HCT116 (cell line): Measurements from ENCODE around the gene UTP20. TPM values are rescaled to one million over a fixed set of nuclear protein-coding genes. Genes with fewer than 3 reads are reported as not detected.

Experiments used
- ATAC-seq: fragments of 200-7000 bp; cut with Tn5 transposase; 2 replicates; pipeline ENCODE4 v1.9.1; 2020; ENCODE audit warnings: mild to moderate bottlenecking, moderate library complexity
- BruUV-seq: library from RNA; stranded (reverse); fragments of 400-500 nt; replicated peaks from 2 replicates; lab custom pipeline; 2021; lab: Mats Ljungman, UMichigan
- CTCF ChIA-PET: fragments of 300-600 bp; sonication (Branson Sonifier 250); formaldehyde crosslinking; loops from one replicate; lab custom pipeline; 2021; ENCODE audit warnings: antibody characterized with exemption; lab: Charles Lee
- POLR2A ChIA-PET: fragments of 300-600, 350-600 bp; sonication (Branson Sonifier 250); formaldehyde crosslinking; loops from one replicate; lab custom pipeline; 2021; ENCODE audit warnings: antibody characterized with exemption; lab: Charles Lee
- RAD21 ChIA-PET, 2 experiments: fragments of 300-600 bp; sonication (Branson Sonifier 250); formaldehyde crosslinking; loops; one replicate each; lab custom pipeline; 2023; ENCODE audit warnings: low total read pairs in 2 of 2; ENCODE audit not compliant: uncharacterized antibody in 2 of 2, unreplicated experiment in 2 of 2, low non-redundant PET in 1 of 2; lab: Charles Lee
- DNase-seq: peaks from one replicate; pipeline ENCODE4 v3.0.0-alpha.2; 2010; ENCODE audit warnings: low read depth, low spot score
- H2AFZ ChIP-seq: fragments of 200-600 bp; shearing (Covaris generic), sonication (generic); 2 replicates; pipeline ENCODE4 v1.6.1; 2017; ENCODE audit warnings: low read depth, mixed run types, mixed read lengths, antibody characterized with exemption, low read length; ENCODE audit not compliant: poor library complexity, severe bottlenecking
- H3K27ac ChIP-seq: 2 replicates; pipeline ENCODE4 v1.5.1; 2012; ENCODE audit warnings: low read depth, low read length
- H3K27me3 ChIP-seq: fragments of 200-600 bp; sonication (generic); 2 replicates; pipeline ENCODE4 v1.6.1; 2016; ENCODE audit warnings: mixed run types, low read length, mixed read lengths; ENCODE audit not compliant: insufficient read depth
- H3K36me3 ChIP-seq, 2 experiments: fragments of 200-500 bp in 1 of 2; fragments of 200-600 bp in 1 of 2; sonication (Bioruptor generic) in 1 of 2; sonication (generic) in 1 of 2; 2 replicates each; pipeline versions ENCODE4 v1.5.1 to v1.6.1; 2014 to 2016; ENCODE audit warnings: low read length in 2 of 2, inconsistent platforms in 1 of 2, mixed read lengths in 1 of 2, mixed run types in 1 of 2; ENCODE audit not compliant: insufficient read depth in 2 of 2, control insufficient read depth in 1 of 2
- H3K4me1 ChIP-seq, 2 experiments: fragments of 200-600 bp in 1 of 2; sonication (generic) in 1 of 2; 2 replicates each; pipeline versions ENCODE4 v1.5.1 to v1.6.1; 2012 to 2017; ENCODE audit warnings: low read length in 2 of 2, inconsistent platforms in 1 of 2, mild to moderate bottlenecking in 1 of 2, mixed read lengths in 1 of 2, mixed run types in 1 of 2, moderate library complexity in 1 of 2; ENCODE audit not compliant: insufficient read depth in 2 of 2, control insufficient read depth in 1 of 2
- H3K4me2 ChIP-seq: fragments of 200-600 bp; sonication (generic); 2 replicates; pipeline ENCODE4 v1.6.1; 2017; ENCODE audit warnings: mixed run types, low read length, mixed read lengths
- H3K4me3 ChIP-seq, 2 experiments: fragments of 200-600 bp in 1 of 2; sonication (generic) in 1 of 2; replicated peaks in 1 of 2; 2 replicates each; pipeline ENCODE4 v1.5.1; 2011 to 2016; ENCODE audit warnings: low read length in 2 of 2, control low read depth in 1 of 2, low read depth in 1 of 2, mild to moderate bottlenecking in 1 of 2, mixed read lengths in 1 of 2, mixed run types in 1 of 2
- H3K79me2 ChIP-seq: fragments of 200-600 bp; sonication (generic); 2 replicates; pipeline ENCODE4 v1.6.1; 2017; ENCODE audit warnings: mild to moderate bottlenecking, mixed run types, low read length, moderate library complexity, mixed read lengths; ENCODE audit not compliant: insufficient read depth
- H3K9ac ChIP-seq: fragments of 200-600 bp; sonication (generic); 2 replicates; pipeline ENCODE4 v1.6.1; 2016; ENCODE audit warnings: low read length, mixed read lengths
- H3K9me2 ChIP-seq: fragments of 200-600 bp; sonication (generic), shearing (Covaris generic); 2 replicates; pipeline ENCODE4 v1.6.1; 2017; ENCODE audit warnings: mixed run types, mild to moderate bottlenecking, moderate library complexity; ENCODE audit not compliant: insufficient read depth
- H3K9me3 ChIP-seq, 2 experiments: fragments of 200-500 bp in 1 of 2; fragments of 200-600 bp in 1 of 2; sonication (Bioruptor generic) in 1 of 2; sonication (generic) in 1 of 2; 2 replicates each; pipeline ENCODE4 v1.6.1; 2014 to 2017; ENCODE audit warnings: low read length in 2 of 2, mixed read lengths in 2 of 2, inconsistent platforms in 1 of 2, low read depth in 1 of 2, mild to moderate bottlenecking in 1 of 2, mixed run types in 1 of 2, moderate library complexity in 1 of 2; ENCODE audit not compliant: control insufficient read depth in 1 of 2, insufficient read depth in 1 of 2
- H4K20me1 ChIP-seq: fragments of 200-600 bp; sonication (generic), shearing (Covaris generic); 2 replicates; pipeline ENCODE4 v1.6.1; 2017; ENCODE audit warnings: mixed run types, mild to moderate bottlenecking, moderate library complexity; ENCODE audit not compliant: insufficient read depth
- CBX3 ChIP-seq: IDR thresholded peaks from 2 replicates; pipeline ENCODE4 v1.6.1; 2012; ENCODE audit warnings: low read depth
- CEBPB ChIP-seq: IDR thresholded peaks from 2 replicates; pipeline ENCODE4 v1.6.1; 2012; ENCODE audit warnings: low read depth
- EZH2phosphoT487 ChIP-seq: fragments of 200-600 bp; IDR thresholded peaks from 2 replicates; pipeline ENCODE4 v1.6.1; 2018; ENCODE audit warnings: antibody characterized with exemption, borderline replicate concordance
- JUND ChIP-seq: IDR thresholded peaks from 2 replicates; pipeline ENCODE4 v1.6.1; 2012
- POLR2AphosphoS5 ChIP-seq: IDR thresholded peaks from 2 replicates; pipeline ENCODE4 v1.6.1; 2011; ENCODE audit warnings: mild to moderate bottlenecking, low read depth, low read length, moderate library complexity
- RAD21 ChIP-seq: IDR thresholded peaks from 2 replicates; pipeline ENCODE4 v1.6.1; 2012; ENCODE audit warnings: low read depth, mild to moderate bottlenecking
- SIN3A ChIP-seq: IDR thresholded peaks from 2 replicates; pipeline ENCODE4 v1.6.1; 2012; ENCODE audit warnings: low read depth
- SRF ChIP-seq: IDR thresholded peaks from 2 replicates; pipeline ENCODE4 v1.6.1; 2012; ENCODE audit warnings: low read depth
- TCF7L2 ChIP-seq: IDR thresholded peaks from 2 replicates; pipeline ENCODE4 v1.7.0; 2011; ENCODE audit warnings: borderline replicate concordance, inconsistent platforms; ENCODE audit not compliant: insufficient read depth, insufficient read length; ENCODE audit errors: extremely low read depth
- ZFX ChIP-seq: fragments of 450-650 bp; IDR thresholded peaks from 2 replicates; pipeline ENCODE4 v1.6.1; 2017
- intact Hi-C: fragments of 100-400 bp; cut with micrococcal nuclease; formaldehyde crosslinking; loops from 2 replicates; pipeline ENCODE4 v1.10.0; 2022
- total RNA-seq: library from RNA; stranded (reverse); gene quantifications from one replicate; pipeline ENCODE4 v1.2.1, GENCODE V29; 2021; ENCODE audit not compliant: unreplicated experiment
- TF ChIP-seq, protein P1 (sequence below): IDR thresholded peaks from 2 replicates; pipeline ENCODE4 v1.6.1; 2011; ENCODE audit warnings: mild to moderate bottlenecking, low read length, moderate library complexity; ENCODE audit not compliant: insufficient replicate concordance; ENCODE audit errors: extremely low read depth
- TF ChIP-seq, protein P2 (sequence below), 3 experiments: fragments of 200-600 bp in 1 of 3; sonication (generic) in 1 of 3; IDR thresholded peaks in 2 of 3; conservative IDR thresholded peaks in 1 of 3; 2 replicates each; pipeline ENCODE4 v1.5.1; 2012 to 2017; ENCODE audit warnings: low read depth in 2 of 3, low read length in 2 of 3, antibody characterized with exemption in 1 of 3, borderline replicate concordance in 1 of 3, control low read depth in 1 of 3, mild to moderate bottlenecking in 1 of 3, mixed read lengths in 1 of 3, mixed run types in 1 of 3, moderate library complexity in 1 of 3; ENCODE audit not compliant: insufficient read depth in 1 of 3
- TF ChIP-seq, protein P3 (sequence below): IDR thresholded peaks from 2 replicates; pipeline ENCODE4 v1.6.1; 2012; ENCODE audit warnings: low read depth

Gene UTP20
- total RNA-seq, 1 experiment from 2014 or later: 19.3 TPM

DNA sequence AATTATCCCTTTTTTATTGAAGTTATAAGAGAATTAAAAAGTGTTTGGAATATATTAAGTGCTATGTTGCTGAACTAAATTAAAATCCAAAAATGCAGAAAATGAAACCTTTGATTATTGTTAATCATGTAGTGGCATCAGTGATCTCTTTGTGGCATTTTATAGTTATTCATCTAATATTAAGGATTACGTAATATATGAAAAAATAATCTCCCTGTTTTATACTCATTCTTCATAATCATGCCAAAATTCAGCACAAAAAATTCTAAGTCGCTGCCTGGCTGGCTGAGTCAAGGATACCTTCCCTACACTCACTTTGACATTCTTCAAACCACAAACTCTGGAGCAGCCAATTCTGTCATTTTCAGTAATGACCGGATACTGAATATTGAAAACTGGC is 64.0 kb downstream of the UTP20 start:
- BruUV-seq: no TSS peak
- RAD21 ChIA-PET: no interaction called here
- TF ChIP-seq, protein P1, sequence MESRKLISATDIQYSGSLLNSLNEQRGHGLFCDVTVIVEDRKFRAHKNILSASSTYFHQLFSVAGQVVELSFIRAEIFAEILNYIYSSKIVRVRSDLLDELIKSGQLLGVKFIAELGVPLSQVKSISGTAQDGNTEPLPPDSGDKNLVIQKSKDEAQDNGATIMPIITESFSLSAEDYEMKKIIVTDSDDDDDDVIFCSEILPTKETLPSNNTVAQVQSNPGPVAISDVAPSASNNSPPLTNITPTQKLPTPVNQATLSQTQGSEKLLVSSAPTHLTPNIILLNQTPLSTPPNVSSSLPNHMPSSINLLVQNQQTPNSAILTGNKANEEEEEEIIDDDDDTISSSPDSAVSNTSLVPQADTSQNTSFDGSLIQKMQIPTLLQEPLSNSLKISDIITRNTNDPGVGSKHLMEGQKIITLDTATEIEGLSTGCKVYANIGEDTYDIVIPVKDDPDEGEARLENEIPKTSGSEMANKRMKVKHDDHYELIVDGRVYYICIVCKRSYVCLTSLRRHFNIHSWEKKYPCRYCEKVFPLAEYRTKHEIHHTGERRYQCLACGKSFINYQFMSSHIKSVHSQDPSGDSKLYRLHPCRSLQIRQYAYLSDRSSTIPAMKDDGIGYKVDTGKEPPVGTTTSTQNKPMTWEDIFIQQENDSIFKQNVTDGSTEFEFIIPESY: no peak
- TF ChIP-seq ZFX: no peak
- no peak for TF ChIP-seq JUND
- no peak for TF ChIP-seq CBX3
- no peak for TF ChIP-seq EZH2phosphoT487
- no peak for TF ChIP-seq SRF
- TF ChIP-seq TCF7L2: no peak
- no peak for TF ChIP-seq POLR2AphosphoS5

DNA sequence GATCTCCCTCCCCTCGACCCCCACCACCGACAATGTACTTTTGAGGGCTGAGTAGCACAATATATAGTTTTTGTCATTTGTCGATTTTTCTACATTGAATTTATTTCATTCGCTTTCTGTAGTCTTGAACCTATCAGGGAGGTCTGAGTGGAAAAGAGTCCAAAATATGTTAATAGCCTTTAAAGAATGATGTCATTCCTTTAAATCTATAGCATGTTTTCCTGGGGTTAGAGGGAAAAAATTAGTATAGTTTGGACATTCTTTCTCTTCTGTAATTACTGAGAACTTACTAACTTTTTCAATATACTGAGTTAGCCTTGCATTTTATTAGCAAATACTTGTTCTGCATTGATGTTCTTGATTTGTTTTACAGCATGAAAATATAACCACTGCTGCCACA is 71.8 kb downstream of the UTP20 start:
- POLR2A ChIA-PET: no interaction called here
- TF ChIP-seq POLR2AphosphoS5 (no peak), TCF7L2 (no peak), CEBPB (no peak), RAD21 (no peak), SIN3A (no peak), EZH2phosphoT487 (no peak)
- TF ChIP-seq, protein P2, sequence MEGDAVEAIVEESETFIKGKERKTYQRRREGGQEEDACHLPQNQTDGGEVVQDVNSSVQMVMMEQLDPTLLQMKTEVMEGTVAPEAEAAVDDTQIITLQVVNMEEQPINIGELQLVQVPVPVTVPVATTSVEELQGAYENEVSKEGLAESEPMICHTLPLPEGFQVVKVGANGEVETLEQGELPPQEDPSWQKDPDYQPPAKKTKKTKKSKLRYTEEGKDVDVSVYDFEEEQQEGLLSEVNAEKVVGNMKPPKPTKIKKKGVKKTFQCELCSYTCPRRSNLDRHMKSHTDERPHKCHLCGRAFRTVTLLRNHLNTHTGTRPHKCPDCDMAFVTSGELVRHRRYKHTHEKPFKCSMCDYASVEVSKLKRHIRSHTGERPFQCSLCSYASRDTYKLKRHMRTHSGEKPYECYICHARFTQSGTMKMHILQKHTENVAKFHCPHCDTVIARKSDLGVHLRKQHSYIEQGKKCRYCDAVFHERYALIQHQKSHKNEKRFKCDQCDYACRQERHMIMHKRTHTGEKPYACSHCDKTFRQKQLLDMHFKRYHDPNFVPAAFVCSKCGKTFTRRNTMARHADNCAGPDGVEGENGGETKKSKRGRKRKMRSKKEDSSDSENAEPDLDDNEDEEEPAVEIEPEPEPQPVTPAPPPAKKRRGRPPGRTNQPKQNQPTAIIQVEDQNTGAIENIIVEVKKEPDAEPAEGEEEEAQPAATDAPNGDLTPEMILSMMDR (IDR thresholded peaks at IDR 0.05 in 2 of 3, conservative IDR thresholded peaks at IDR 0.05 in 1 of 3; ENCODE audit: borderline replicate concordance in 1 of 3, insufficient read depth in 1 of 3, low read depth in 2 of 3, low read length in 2 of 3): no peak
- TF ChIP-seq, protein P3, sequence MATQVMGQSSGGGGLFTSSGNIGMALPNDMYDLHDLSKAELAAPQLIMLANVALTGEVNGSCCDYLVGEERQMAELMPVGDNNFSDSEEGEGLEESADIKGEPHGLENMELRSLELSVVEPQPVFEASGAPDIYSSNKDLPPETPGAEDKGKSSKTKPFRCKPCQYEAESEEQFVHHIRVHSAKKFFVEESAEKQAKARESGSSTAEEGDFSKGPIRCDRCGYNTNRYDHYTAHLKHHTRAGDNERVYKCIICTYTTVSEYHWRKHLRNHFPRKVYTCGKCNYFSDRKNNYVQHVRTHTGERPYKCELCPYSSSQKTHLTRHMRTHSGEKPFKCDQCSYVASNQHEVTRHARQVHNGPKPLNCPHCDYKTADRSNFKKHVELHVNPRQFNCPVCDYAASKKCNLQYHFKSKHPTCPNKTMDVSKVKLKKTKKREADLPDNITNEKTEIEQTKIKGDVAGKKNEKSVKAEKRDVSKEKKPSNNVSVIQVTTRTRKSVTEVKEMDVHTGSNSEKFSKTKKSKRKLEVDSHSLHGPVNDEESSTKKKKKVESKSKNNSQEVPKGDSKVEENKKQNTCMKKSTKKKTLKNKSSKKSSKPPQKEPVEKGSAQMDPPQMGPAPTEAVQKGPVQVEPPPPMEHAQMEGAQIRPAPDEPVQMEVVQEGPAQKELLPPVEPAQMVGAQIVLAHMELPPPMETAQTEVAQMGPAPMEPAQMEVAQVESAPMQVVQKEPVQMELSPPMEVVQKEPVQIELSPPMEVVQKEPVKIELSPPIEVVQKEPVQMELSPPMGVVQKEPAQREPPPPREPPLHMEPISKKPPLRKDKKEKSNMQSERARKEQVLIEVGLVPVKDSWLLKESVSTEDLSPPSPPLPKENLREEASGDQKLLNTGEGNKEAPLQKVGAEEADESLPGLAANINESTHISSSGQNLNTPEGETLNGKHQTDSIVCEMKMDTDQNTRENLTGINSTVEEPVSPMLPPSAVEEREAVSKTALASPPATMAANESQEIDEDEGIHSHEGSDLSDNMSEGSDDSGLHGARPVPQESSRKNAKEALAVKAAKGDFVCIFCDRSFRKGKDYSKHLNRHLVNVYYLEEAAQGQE: no peak

More for the DNA sequence above, 64.0 kb downstream of the UTP20 start:
- no peak overlapping the region for H3K4me3 ChIP-seq
- H3K36me3 ChIP-seq: peaks cover 13 to 39% of the 10 kb centered on the region in 2 experiments; a peak in 3 of 4 replicates
- no peak overlapping the region for H3K27ac ChIP-seq
- ChIA-PET POLR2A (no interaction called here), CTCF (no interaction called here)
- intact Hi-C loops: no loop called here
- H3K4me1 ChIP-seq: no peaks in the 10 kb centered on the region
- H3K4me2 ChIP-seq: no peak overlapping the region
- no peaks in the 10 kb centered on the region for H3K27me3 ChIP-seq
- DNase-seq: no peak
- H3K9ac ChIP-seq: no peak overlapping the region
- no peak for ATAC-seq
- no peak overlapping the region for H2AFZ ChIP-seq
- 0 out of 2 replicates have a peak, but pooled peaks cover 1% of the 10 kb centered on the region for H4K20me1 ChIP-seq
- H3K9me2 ChIP-seq: no peaks in the 10 kb centered on the region
- peaks cover 2% of the 10 kb centered on the region; the same call in 1 of the 2 replicates for H3K79me2 ChIP-seq
- H3K9me3 ChIP-seq: no peaks in the 10 kb centered on the region

More for the DNA sequence above, 71.8 kb downstream of the UTP20 start:
- intact Hi-C loops: no loop called here
- H3K27ac ChIP-seq: no peak overlapping the region
- ATAC-seq: no peak
- BruUV-seq: no TSS peak
- H3K9me3 ChIP-seq: no peaks in the 10 kb centered on the region
- H2AFZ ChIP-seq: no peak overlapping the region
- H3K4me3 ChIP-seq: no peak overlapping the region
- H3K79me2 ChIP-seq: peaks cover 3% of the 10 kb centered on the region; the same call in 1 of the 2 replicates
- ChIA-PET CTCF (no interaction called here), RAD21 (no interaction called here)
- H3K4me1 ChIP-seq: no peaks in the 10 kb centered on the region
- no peaks in the 10 kb centered on the region for H3K9me2 ChIP-seq
- 0 out of 2 replicates have a peak, but pooled peaks cover 6% of the 10 kb centered on the region for H4K20me1 ChIP-seq
- no peaks in the 10 kb centered on the region for H3K27me3 ChIP-seq
- H3K36me3 ChIP-seq: peaks cover 18 to 30% of the 10 kb centered on the region in 2 experiments
- no peak overlapping the region for H3K4me2 ChIP-seq
- DNase-seq: no peak
- H3K9ac ChIP-seq: no peak overlapping the region
